GM18508 (cell line): ENCODE results near the gene MTUS2.

Experiments used
- ATAC-seq: cut with Tn5 transposase; IDR thresholded peaks from one replicate; pipeline ENCODE4 v1.9.1; 2021; ENCODE audit warnings: moderate number of reproducible peaks; ENCODE audit not compliant: insufficient read depth, unreplicated experiment

Gene MTUS2

DNA sequence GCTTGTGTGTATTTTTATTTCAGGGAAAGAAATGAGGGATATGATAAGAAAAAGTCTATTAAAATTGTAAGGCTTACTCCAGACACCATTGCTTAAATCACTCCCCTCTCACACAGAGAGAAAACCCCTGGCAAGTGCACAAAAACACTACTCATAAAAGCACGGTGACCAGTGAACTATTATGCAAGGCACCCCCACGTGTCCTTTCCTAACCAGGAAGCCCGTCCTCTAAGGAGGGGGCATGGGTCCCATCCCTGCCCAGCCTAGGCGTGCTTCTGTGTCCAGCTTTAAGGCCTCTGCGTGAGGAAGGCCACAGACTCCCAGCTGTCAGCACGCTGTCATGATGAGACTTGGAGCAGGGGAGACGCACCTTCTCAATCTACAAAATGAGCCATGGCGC is 691.8 kb downstream of the MTUS2 start:
- no peak for ATAC-seq

DNA sequence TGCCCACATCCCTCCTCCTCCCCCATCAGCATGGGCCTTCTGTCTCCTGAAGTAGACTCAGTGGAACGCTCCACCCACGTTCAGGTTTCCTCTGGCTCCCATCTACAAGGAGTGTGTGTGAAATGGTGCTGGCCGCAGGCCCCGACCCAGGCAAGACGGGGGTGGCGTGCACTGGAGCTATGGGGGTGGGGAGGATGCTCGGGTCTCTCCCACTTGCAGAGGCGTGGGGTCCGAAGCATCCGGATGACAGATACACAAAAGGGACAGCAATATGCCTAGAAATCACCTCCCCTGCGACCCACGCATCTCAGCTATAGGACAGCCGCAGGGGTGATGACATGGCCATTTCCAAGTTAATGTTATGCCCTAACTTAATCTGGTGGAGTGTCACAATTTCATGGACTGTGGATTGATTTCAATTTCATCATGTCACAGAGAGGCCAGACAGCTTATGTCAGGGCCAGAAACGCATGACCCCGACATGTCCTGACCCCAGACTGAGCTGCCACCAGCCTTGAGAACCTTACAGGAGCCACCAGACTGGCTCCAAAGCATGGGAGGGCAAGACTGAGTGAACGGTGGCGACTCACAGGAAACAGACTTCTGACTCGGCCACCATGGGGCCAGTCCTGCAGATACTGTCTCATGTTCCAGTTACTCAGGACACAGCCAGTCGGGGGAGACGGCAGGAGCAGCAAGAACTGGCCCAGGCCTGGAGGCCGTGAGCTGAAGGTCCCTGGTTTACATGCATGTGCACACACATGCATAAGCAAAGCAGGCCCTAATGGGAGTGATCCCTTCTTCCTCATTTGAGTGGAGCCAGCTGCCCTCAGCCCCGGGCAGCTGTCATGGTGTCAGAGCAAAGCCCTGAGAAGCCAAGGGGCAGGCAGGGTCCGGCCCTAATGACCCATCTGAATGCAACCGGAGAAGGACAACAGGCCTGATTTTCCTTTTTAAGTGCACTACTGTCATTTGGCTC is 693.2 kb downstream of the MTUS2 start:
- ATAC-seq = no peak

DNA sequence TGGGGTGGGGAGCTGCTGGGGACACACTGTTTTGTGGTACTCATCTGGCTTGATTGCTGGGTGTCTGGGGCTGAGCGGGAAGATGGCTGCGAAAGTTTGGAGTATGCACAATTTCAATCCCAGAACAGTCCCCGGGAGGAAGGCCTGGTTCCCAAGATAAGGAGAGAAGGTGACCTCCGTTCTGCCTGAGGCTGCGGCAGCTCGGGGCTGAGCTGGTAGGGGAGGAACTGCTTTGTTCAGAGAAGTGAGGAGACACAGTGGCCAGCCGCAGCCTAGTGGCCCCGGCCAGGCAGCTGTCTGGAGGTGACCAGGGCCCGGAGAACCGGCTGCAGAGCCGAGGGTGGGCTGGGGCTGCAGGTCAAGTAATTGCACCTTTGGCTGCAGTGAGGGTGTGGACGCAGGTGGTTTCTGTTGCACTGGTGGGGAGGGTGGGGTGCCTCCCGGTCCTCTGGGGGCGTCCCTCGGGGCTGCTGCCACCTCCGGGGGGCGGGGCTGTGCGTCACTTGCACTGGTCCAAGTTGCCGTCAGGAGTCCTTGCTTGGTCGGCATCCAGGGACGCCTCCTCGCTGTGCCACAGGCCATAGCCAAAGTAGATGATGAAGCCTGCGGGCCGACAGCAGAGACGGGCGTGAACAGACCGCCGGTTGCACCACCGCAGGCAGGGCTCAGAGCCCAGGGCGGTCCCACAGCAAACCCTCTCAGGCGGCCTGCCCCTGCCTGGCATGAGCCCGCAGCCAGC is 694.0 kb downstream of the MTUS2 start:
- no peak for ATAC-seq

DNA sequence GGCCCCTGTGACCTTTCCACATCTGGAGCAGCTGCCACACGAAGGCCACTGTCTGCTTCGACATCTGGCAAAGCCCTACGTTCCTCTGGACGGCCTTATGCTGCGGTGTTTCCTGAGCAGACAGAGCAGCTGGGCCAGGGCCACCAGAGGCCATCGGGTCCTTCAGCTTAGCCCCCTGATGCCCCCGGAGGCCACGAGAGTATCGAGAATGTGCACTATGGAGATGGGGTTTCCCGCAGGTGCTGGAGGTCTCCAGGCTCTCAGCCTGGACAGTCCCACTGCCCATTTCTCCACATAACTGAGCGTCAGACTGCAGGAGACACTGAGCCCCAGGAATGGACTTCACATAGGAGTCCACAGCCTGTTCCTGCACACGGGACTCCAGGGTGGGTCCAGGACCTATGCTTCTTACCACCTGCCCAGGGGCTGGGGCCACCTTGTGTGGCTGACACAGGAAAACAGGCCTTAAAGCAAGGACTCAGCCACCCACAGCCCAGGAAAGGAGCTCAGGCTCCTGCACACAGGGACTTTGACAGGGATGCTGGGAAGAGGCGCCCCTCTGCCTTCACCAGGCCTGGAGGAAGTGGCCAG is 694.7 kb downstream of the MTUS2 start:
- ATAC-seq = no peak

DNA sequence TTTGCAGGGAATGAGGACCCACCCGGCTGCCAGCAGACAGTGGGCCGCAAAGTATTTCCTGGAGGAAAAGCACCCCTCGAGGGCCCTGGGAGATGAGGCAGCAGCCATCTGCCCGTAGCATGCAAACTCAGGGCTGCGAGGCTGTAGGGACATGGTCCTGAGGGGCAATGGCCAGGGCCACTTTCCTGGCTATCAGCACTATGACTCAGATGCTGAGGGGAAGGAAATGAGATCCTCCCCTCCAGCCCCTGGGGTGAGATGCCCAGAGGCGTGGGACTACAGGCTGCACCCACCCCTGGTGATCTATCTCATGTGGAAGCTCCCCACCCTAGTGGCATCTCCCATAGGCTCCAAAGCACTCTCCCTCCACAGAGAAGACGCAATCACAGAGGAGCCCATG is 695.2 kb downstream of the MTUS2 start:
- ATAC-seq = no peak

DNA sequence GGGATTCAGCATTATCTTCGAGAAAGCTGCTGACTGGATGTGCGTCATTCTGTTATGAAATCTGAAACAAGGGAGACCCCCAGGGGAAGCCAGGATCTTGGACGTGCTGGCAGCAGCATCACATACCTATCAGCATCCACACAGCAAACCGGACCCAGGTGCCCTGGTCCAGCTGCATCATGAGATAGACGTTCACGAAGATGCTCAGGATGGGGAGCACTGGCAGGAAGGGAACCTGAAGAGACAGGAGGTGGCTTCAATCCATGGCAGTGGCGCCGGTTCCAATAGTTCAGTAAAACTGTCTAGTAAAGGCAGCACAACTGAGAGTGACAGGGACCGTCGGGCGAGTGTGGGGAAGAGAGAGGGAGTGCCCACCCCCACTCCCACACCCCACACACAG is 695.9 kb downstream of the MTUS2 start:
- no peak for ATAC-seq

DNA sequence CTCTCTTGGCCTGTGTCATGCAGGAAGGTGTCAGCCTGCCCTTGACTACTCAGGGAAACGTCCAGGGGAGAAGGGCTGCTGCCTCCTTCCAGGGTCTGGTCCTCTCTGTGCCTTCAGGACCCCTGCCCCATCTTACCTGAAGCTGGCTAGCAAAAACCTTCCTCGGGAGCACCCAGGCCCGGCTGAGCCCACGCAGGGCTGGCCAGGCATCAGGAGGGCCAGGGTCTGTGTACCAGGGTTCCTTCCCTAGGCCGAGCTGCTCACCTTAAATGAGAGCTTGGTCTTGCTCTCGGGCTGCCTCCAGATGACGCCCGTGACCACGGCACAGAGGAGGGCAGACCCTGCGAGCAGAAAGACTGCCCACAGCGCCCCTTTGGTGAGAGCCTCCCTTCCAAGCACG is 696.7 kb downstream of the MTUS2 start:
- no peak for ATAC-seq

DNA sequence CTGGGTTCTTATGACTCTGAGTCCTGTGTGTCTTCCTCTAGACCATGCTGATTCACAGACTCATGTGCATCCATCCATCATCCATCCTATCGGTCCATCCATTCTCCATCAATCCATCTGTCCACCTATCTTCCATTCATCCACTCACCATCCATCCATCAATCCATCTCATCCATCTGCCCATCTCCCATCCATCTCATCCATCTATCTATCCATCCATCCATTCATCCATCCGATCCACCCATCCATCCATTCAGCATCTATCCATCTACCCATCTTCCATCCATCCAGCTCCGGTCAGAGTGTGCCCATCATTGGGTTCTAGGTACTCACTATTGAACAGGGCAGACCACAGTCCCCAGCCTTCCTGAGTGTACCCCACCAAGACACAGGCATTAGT is 699.8 kb downstream of the MTUS2 start:
- ATAC-seq = no peak

DNA sequence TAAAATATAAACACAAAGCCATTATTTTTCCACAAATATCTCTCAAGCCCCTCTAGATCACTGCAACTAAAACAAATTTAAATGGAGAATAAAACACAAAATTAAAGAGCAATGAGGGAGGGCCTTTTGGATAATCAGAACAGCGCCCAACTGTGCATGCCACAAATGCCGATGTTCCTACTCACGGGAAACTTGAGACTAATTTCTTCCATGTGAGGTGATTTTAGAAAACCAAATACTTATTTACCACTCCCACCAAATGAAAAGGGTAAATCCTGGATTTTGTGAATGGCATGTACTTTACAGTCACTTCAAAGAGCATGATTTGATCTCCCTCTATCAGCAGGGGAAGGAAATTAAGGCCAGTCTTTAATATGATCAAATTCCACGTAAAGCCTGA is 700.5 kb downstream of the MTUS2 start:
- no peak for ATAC-seq

DNA sequence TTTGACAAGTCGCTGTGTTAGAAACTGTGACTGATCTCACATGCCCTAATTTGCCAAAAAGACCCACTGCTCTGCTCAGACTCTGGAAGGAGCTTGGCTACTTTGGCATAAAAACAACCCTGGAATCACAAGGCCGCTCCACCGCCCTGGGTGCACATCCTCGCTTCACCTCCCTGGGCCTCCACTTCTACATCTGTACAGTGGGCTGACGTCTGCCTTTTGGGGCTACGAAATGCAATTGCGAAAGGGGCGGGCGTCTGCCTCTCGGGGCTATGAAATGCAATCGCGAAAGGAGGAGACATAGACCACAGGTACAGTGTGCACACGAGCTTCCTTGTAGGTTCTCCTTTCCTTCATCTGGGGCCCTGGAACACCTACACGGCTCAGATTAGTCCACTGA is 701.2 kb downstream of the MTUS2 start:
- no peak for ATAC-seq

DNA sequence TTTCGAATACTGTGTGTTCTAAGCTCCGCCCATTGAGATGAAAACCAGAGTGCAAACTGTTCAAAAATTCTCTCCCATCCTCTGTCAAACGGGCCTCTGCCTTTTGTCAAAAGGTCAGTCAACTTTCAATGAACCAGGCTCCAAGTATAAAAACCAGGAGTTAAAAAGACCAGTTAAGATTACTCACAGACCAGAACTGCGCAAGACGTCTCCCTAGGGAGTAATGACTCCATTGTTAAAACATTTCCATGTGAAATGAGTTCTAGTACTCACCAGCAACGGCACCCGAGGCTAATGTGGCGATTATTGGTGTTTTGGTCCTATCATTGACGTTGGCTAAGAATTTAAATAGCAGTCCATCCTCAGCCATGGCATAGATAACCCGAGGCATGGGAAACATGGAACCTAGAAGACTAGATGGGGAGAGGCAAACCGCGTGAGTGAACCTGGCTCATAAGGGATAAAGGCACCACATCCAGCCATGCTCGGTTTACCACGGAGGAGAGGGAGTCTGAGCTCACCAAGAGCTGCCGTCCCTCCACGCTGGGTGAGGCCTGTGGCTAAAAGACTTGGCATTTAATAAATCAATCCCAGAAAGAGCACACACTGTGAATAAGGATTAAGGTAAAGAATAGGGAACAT is 702.0 kb downstream of the MTUS2 start:
- no peak for ATAC-seq

DNA sequence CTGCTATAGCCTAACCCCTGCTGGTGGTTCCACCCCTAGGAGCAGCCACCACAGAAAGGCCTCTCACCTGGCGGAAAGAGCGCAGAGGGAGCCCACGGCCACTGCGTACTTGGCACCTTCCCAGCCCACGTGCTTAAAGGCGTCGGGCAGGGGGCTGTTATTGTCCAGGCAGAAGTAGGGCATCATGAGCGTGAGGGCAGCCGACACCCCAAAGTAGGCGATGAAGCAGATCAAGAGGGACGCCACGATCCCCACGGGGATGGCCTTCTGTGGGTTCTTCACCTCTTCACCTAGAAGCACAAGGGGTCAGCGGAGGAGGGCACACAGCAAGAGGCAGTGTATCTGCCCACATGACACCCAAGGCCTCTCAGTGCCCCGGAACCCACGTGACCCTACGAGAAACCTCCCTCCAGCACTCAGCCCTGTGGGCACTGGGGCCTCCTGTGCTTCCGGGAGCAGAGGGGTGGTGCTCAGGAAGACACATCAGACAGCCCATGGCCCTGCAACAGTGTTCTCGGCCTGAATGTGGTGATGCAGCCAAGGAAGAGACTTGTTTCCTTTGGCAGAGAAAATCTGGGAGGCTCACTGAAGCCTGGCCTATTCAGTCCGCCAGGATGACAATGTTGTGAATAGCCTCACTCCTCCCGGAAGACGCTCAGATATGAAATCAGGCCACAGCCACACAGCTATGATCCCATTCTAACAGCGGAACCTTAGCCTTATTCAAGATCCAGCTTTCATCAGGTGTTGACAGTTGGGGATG is 703.2 kb downstream of the MTUS2 start:
- no peak for ATAC-seq

DNA sequence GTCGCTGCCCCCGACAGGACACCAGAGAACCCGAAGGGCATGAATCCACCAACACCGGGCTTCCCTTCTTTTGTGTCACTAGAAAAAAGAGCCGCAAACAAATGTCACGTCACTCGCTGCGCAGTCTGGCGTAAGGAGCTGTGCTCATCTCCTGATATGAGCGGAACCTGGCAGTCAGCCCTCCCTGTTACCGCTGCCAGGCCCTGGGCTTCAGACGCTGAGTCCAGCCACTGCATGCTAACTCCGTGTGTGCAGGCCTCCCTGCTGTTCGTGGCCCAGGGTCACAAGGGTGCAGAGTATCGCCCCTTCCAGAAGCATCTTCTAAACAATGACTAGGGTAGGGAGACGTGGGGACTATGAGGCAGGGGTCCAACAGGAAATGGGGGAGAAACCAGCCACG is 704.0 kb downstream of the MTUS2 start:
- ATAC-seq = no peak

DNA sequence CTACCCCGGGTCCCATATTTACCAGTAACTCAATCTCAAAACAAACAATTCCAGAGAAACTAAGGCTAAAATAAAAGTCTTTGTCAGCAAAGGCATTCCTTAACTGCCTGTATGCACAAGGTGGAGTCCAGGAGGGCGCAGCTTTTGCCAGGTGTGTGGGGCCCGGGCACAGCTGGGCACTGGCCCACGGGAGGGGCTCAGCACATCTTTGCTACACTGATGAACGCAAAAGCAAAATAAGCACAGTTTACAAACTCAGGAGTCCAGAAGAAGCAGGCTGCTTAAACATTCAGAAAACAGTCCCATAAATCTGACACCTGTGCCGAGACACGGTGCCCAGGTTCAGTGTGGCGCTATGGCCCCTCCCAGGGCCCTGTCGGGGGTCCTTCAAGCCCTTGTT is 704.5 kb downstream of the MTUS2 start:
- no peak for ATAC-seq

DNA sequence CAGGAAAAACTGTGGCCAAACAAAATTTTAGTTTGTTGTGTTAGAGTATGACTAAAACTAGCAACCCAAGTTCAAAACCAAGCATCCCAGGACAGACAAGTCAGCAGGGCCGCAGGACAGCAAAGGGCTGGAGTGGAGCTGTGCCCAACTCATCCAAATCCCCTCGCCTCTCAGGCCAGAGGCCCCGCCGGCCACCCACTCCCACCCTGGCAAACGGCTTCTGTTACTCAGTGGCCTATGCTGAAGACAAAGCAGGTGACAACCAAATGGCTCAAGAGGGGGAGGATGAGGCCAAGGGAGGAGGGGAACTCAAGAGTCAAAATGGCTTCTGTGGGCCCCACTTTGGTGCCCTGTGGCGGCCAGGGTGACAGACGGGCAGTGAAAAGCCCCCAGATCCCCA is 705.6 kb downstream of the MTUS2 start:
- no peak for ATAC-seq

DNA sequence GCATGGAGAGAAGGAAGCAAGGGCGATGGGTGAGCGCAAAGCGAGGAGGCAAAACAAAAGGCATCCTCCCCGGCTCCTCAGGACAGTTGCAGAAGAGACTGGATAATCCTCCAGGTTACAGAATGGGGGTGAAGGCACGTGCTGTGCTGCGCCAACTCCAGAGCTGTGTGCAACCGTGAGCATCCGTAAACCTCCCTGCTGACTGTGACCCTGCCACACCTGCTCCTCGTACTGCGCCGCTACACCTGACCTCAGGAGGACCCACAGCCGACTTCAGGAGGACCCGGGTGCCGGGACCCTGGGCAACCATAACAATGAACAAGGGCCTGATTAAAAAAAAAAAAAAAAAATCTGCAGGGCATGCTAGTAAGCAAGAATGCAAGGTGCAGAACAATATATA is 706.6 kb downstream of the MTUS2 start:
- no peak for ATAC-seq

DNA sequence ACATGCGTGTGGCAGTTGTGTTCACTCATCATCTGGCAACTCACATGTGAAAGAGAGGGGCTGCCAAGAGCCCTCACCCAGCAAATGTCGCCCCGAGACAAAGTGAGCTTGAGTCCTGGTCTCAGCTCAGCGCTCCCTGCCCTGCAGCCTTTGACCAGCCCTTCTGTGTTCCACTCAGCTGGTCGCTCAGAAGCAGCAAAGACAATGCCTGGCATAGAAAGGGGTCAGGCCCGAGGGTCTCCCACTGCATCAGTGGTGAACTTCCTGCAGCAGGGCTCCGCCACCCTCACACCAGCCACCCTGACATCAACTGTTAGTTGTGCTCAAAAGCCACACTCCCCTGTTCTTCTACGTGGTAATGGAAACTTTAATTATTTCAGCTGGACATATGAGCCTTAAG is 707.4 kb downstream of the MTUS2 start:
- no peak for ATAC-seq

DNA sequence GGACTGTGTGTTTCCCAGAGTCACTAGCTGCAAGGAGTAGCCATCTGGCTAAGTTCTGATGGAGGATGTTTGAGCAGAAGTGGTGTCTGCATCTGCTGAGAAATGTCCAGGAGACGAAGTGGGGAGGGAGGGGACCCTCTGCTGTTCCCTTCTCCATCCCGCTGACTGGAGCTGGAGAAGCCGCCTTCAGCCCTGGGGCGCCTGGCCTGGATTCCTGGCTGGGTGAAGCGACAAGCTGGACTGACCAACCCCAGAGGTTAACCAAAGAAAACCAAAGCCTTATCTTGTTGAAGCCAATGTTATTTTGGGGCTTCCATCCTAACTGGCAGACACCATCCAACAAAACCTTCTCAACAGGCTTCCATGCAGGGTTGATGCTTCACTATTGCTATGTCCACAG is 707.8 kb downstream of the MTUS2 start:
- no peak for ATAC-seq

DNA sequence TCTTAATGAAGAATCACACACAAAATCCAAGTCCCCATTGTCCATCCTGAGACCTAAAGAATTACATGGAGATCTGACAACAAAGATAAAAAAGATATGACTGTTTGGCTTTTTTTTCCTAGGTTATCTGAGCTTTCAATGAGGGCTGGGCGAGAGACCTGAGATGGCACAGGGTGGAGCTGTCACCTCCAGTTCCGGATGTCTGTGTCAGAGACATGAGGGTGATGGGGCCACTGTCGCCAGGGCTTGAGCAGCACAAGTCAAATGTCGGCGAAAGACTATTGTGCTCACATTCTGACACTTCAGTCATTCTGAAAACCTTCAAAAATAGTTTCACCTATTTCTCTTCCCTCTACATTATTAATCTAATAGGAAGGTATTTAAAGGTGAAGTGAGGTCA is 709.6 kb downstream of the MTUS2 start:
- no peak for ATAC-seq

DNA sequence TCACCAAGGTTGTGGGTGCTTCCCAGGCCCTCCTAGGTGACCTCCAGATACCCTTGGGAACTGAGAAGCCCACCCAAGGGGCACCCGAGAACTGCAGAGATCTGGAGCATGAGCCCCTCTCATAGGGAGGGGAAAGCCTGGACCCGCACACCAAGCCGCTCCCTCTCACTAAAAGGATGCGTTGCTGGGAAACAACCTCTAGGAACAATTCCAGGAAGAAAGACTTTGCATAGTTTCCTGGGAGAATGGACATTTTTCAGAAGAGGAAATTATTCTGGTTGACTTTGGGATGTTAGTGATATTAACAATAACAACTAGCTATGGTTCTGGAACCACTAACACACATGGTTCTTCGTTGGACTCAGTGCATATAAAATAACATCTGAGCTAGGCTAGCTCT is 710.8 kb downstream of the MTUS2 start:
- ATAC-seq = no peak
